ENCODE data around the gene HHIPL1. TPM values are rescaled to one million over a fixed set of nuclear protein-coding genes. Genes with fewer than 3 reads are reported as not detected.

Gene HHIPL1
- total RNA-seq, 6 experiments from 2014 or later: 0.43 to 1.4 (median 0.66) TPM

DNA sequence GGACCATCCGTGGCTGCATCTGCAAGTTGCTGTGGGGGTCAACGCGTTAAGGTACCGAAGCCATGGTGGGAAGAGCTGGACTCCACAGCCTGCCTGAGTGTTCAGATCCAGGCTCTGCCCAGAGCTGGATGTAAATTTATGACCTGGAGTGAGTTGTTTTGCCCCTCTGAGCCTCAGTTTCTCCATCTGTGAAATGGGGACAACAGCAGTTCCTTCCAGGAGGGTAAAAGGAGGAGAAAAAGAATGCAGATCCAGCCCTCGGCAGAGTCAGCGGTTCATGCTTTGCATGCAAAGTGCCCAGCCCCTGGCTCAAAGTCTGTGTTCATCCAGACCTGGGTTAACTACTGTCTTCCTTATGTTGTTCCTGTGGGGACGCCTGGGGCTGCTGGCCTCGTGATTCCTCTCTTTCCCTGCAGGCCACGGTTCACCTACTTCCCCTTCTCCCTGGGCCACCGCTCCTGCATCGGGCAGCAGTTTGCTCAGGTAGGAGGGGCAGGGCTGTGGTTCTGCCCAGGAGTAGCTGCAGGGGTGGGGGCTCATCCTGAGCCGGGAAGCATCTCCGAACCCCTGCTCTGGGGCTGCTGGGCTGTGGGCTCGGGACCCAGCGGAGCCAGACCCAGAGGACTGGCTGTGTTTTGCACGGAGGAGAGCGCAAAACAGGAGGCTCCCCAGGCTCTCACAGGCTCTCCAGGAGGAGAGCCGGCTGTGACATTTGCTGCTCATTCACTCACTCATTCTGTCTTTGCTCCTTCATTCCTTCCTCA, 81.0 kb downstream of the HHIPL1 start:
- TF ChIP-seq POLR2A (IDR thresholded peaks at IDR 0.05): no peak
- TF ChIP-seq, protein P1, sequence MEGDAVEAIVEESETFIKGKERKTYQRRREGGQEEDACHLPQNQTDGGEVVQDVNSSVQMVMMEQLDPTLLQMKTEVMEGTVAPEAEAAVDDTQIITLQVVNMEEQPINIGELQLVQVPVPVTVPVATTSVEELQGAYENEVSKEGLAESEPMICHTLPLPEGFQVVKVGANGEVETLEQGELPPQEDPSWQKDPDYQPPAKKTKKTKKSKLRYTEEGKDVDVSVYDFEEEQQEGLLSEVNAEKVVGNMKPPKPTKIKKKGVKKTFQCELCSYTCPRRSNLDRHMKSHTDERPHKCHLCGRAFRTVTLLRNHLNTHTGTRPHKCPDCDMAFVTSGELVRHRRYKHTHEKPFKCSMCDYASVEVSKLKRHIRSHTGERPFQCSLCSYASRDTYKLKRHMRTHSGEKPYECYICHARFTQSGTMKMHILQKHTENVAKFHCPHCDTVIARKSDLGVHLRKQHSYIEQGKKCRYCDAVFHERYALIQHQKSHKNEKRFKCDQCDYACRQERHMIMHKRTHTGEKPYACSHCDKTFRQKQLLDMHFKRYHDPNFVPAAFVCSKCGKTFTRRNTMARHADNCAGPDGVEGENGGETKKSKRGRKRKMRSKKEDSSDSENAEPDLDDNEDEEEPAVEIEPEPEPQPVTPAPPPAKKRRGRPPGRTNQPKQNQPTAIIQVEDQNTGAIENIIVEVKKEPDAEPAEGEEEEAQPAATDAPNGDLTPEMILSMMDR (IDR thresholded peaks at IDR 0.05): no peak
- peak in 1 of 3 donors; percentile 31 for DNase-seq
- Histone ChIP-seq H3K27me3 (no peaks in the 10 kb centered on the region), H3K4me1 (peaks cover 0 to 6% (median 0%) of the 10 kb centered on the region in 4 donors), H3K27ac (no peak overlapping the region), H3K9me3 (no peaks in the 10 kb centered on the region), H3K4me3 (no peak overlapping the region), H3K36me3 (no peaks in the 10 kb centered on the region)
- intact Hi-C loops (cut with DNase I): loop anchor here in 1 of 2 donors (5.0 kb wide), 1 partner anchor 156 kb away; no protein-coding TSS in a partner anchor
- ATAC-seq: no peak
- WGBS (ENCODE audit: insufficient coverage, low coverage, low lambda C conversion rate, missing lambda C conversion rate): 63% methylated on average over 4 of the region's 18 CpGs

DNA sequence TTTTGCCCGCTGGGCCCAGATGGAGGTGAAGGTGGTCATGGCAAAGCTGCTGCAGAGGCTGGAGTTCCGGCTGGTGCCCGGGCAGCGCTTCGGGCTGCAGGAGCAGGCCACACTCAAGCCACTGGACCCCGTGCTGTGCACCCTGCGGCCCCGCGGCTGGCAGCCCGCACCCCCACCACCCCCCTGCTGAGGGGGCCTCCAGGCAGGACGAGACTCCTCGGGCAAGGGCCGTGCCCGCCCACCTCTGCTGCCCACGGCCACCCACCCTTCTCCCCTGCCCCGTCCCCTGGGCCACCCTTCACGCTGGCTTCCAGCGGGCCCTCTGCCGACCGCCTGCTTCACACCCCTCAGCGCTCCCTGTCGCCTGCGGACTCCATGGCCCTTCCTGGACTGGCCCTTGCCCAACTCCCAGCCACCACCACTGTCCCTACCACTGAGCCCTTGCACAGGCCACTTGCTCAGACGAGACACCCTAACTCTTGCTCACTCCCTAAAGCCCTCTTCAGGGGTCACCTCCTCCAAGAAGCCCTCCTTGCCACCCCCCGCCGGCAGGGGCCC, 81.7 kb downstream of the HHIPL1 start:
- Histone ChIP-seq H3K9me3 (no peaks in the 10 kb centered on the region), H3K36me3 (no peaks in the 10 kb centered on the region), H3K27me3 (no peaks in the 10 kb centered on the region), H3K27ac (no peak overlapping the region), H3K4me1 (peaks cover 0 to 6% (median 0%) of the 10 kb centered on the region in 4 donors), H3K4me3 (no peak overlapping the region)
- TF ChIP-seq POLR2A (IDR thresholded peaks at IDR 0.05): no peak
- TF ChIP-seq, protein P1 (IDR thresholded peaks at IDR 0.05): no peak
- intact Hi-C loops (cut with DNase I): loop anchor here in 1 of 2 donors (5.0 kb wide), 1 partner anchor 156 kb away; no protein-coding TSS in a partner anchor
- DNase-seq (peak; percentile 17 to 50 (median 38)), ATAC-seq (no peak)
- 89% methylated on average over 5 of the region's 26 CpGs for WGBS (ENCODE audit: insufficient coverage, low coverage, low lambda C conversion rate, missing lambda C conversion rate)

- TF ChIP-seq POLR2A (IDR thresholded peaks at IDR 0.05): no peak
- TF ChIP-seq, protein P1 (IDR thresholded peaks at IDR 0.05): no peak
- no peaks in the 10 kb centered on the region for H3K27me3 ChIP-seq
- H3K4me3 ChIP-seq: no peak overlapping the region
- no peak overlapping the region for H3K27ac ChIP-seq
- H3K9me3 ChIP-seq: no peaks in the 10 kb centered on the region
- DNase-seq (peak; percentile 10 to 43 (median 35)), ATAC-seq (no peak)
- 93% methylated on average over 6 of the region's 25 CpGs for WGBS (ENCODE audit: insufficient coverage, low coverage, low lambda C conversion rate, missing lambda C conversion rate)
- H3K36me3 ChIP-seq: no peaks in the 10 kb centered on the region
- intact Hi-C loops (cut with DNase I): loop anchor here in 1 of 2 donors (5.0 kb wide), 1 partner anchor 155 kb away; no protein-coding TSS in a partner anchor
- H3K4me1 ChIP-seq: peaks cover 0 to 6% (median 0%) of the 10 kb centered on the region in 4 donors
These were observed 82.4 kb downstream of the HHIPL1 start for GRCh38 chr14:99727096-99727870.

- Histone ChIP-seq H3K36me3 (no peaks in the 10 kb centered on the region), H3K9me3 (no peaks in the 10 kb centered on the region), H3K27ac (no peak overlapping the region), H3K4me3 (no peak overlapping the region), H3K4me1 (peaks cover 0 to 6% (median 0%) of the 10 kb centered on the region in 4 donors), H3K27me3 (no peaks in the 10 kb centered on the region)
- no peak for TF ChIP-seq POLR2A (IDR thresholded peaks at IDR 0.05)
- TF ChIP-seq, protein P1 (IDR thresholded peaks at IDR 0.05): no peak
- ATAC-seq (no peak), DNase-seq (peak; percentile 19 to 54 (median 42))
- intact Hi-C loops (cut with DNase I): loop anchor here in 1 of 2 donors (5.0 kb wide), 1 partner anchor 154 kb away; no protein-coding TSS in a partner anchor
- WGBS (ENCODE audit: insufficient coverage, low coverage, low lambda C conversion rate, missing lambda C conversion rate): 61% methylated on average over 3 of the region's 16 CpGs
These were observed 83.4 kb downstream of the HHIPL1 start for GRCh38 chr14:99728231-99728920.
